ENCODE results near the gene SV2B. TPM values are rescaled to one million over a fixed set of nuclear protein-coding genes. Genes with fewer than 3 reads are reported as not detected.

SV2B gene
- total RNA-seq, 3 donors from 2014 or later: 0.41 to 4.2 (median 0.80) TPM

DNA sequence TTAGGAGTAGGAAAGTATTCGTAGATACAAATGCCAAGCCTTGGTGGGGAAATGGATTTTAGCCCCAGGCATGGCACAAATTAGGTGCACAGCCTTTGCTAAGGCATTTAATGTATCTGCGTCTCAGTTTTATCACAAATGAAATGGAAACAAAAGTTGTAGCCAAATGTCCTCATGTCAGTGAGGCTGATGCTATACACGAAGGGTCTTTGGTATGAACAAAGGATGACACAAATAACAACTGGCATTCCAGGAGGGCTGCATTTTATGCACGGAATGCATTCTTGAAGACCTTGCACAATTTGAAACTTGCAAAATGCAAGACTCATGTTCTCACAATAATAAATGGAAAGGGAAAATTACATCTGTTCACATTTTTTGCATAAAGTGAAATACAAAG is 181.9 kb downstream of the SV2B start:
- ATAC-seq (no peak), DNase-seq (no peak)
- H3K4me3 ChIP-seq: no peak overlapping the region
- TF ChIP-seq, protein P1, sequence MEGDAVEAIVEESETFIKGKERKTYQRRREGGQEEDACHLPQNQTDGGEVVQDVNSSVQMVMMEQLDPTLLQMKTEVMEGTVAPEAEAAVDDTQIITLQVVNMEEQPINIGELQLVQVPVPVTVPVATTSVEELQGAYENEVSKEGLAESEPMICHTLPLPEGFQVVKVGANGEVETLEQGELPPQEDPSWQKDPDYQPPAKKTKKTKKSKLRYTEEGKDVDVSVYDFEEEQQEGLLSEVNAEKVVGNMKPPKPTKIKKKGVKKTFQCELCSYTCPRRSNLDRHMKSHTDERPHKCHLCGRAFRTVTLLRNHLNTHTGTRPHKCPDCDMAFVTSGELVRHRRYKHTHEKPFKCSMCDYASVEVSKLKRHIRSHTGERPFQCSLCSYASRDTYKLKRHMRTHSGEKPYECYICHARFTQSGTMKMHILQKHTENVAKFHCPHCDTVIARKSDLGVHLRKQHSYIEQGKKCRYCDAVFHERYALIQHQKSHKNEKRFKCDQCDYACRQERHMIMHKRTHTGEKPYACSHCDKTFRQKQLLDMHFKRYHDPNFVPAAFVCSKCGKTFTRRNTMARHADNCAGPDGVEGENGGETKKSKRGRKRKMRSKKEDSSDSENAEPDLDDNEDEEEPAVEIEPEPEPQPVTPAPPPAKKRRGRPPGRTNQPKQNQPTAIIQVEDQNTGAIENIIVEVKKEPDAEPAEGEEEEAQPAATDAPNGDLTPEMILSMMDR (IDR thresholded peaks at IDR 0.05): no peak
- no peaks in the 10 kb centered on the region for H3K4me1 ChIP-seq (ENCODE audit: low read depth)
- H3K36me3 ChIP-seq (ENCODE audit: low read depth): no peaks in the 10 kb centered on the region
- H3K9me3 ChIP-seq: no peaks in the 10 kb centered on the region
- intact Hi-C loops (cut with DNase I, micrococcal nuclease): no loop called here

DNA sequence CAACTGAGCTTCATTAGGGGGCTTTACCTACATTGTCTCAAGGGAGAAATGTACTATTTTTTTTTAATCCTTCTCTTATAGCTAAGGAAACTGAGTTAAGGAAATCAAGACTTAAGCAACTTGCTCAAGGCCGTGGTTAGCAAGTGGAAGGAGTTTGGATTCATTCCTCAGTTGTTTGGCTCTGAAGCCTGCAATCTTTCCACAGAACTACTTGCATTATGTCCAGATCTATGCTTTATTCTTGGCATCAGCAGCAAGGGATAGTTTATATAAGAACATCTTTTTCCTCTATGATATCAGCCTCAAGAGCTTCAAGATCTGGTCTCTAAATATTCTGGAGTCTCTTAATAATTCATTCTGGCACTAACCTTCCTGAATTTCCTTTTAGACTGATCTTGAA is 182.4 kb downstream of the SV2B start:
- ATAC-seq (no peak), DNase-seq (no peak)
- H3K4me1 ChIP-seq (ENCODE audit: low read depth): no peaks in the 10 kb centered on the region
- intact Hi-C loops (cut with DNase I, micrococcal nuclease): no loop called here
- TF ChIP-seq, protein P1 (IDR thresholded peaks at IDR 0.05): no peak
- no peak overlapping the region for H3K4me3 ChIP-seq
- H3K9me3 ChIP-seq: no peaks in the 10 kb centered on the region
- no peaks in the 10 kb centered on the region for H3K36me3 ChIP-seq (ENCODE audit: low read depth)

DNA sequence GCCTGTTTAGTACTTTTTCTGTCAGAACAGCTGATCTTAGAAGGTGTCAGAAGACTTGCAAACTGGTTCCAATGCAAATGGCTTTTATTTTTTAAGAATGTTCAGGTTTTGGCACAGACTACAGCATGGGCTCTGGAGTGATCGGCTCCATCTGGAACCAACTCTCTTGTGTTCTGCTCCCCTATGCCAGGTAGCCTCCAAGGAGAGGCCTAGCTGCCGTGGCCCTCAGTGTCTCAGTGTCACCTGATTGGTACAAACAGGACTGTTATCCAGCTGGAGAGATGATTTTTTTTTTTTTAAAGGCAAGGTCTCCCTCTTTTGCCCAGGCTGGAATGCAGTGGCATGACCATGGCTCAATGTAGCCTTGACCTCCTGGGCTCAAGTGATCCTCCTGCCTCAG is 183.1 kb downstream of the SV2B start:
- ATAC-seq (no peak), DNase-seq (no peak)
- Histone ChIP-seq H3K36me3 (ENCODE audit: low read depth) (no peaks in the 10 kb centered on the region), H3K4me3 (no peak overlapping the region), H3K4me1 (ENCODE audit: low read depth) (no peaks in the 10 kb centered on the region), H3K9me3 (no peaks in the 10 kb centered on the region)
- intact Hi-C loops (cut with DNase I, micrococcal nuclease): no loop called here
- TF ChIP-seq, protein P1 (IDR thresholded peaks at IDR 0.05): no peak

DNA sequence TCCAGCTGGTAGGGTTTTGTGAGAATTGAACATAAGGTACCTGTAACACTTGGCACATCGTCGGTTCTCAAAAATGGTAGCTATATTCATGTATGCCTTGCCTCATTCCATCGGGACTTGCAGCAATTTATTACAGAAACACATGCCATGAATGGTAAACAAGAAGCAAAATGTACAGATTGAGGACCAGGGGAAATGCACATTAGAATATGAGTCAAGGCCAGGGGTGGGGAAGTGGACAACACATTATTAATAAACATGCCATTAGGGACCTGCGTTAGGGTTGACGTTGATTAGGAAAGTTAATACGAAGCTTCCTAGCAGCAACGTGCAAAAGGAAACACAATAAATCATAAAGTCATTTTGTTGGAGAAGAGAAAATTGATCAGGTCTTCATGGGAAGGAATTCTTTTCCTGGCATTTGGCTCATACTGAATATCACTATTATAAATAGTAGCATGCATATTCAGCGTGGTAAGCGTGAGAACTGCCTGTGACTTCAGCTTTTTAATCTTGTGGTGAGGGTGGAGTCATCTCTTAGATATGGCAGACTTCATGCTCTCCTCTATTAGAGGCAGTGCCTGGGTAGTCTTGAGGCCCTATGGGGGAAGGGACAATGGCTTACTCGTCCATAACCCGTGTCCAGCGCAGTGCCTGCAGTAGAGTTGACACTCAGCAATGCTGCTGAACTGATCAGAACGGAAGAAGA is 184.9 kb downstream of the SV2B start:
- Histone ChIP-seq H3K9me3 (no peaks in the 10 kb centered on the region), H3K4me3 (no peak overlapping the region), H3K36me3 (ENCODE audit: low read depth) (no peaks in the 10 kb centered on the region), H3K4me1 (ENCODE audit: low read depth) (no peaks in the 10 kb centered on the region)
- intact Hi-C loops (cut with DNase I, micrococcal nuclease): no loop called here
- ATAC-seq (no peak), DNase-seq (no peak)
- TF ChIP-seq, protein P1 (IDR thresholded peaks at IDR 0.05): no peak

DNA sequence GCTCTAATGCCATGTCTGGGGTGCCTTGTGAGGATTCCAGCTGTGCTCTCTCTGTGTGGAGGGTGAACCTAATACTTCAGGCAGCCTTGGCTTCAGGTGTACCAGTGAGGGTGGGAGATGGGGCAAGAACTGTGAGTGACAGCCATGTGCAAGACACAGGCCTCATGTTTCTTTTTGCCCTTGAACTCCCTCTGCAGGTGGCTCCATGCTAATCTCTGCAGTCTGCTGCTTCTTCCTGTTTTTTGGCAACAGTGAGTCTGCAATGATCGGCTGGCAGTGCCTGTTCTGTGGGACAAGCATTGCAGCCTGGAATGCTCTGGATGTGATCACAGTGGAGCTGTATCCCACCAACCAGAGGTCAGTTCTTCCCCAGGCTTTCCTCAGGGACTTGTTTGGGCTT is 189.3 kb downstream of the SV2B start:
- DNase-seq (no peak), ATAC-seq (no peak)
- Histone ChIP-seq H3K4me1 (ENCODE audit: low read depth) (no peaks in the 10 kb centered on the region), H3K9me3 (no peaks in the 10 kb centered on the region), H3K4me3 (no peak overlapping the region), H3K36me3 (ENCODE audit: low read depth) (no peaks in the 10 kb centered on the region)
- TF ChIP-seq, protein P1 (IDR thresholded peaks at IDR 0.05): no peak
- intact Hi-C loops (cut with DNase I, micrococcal nuclease): no loop called here

DNA sequence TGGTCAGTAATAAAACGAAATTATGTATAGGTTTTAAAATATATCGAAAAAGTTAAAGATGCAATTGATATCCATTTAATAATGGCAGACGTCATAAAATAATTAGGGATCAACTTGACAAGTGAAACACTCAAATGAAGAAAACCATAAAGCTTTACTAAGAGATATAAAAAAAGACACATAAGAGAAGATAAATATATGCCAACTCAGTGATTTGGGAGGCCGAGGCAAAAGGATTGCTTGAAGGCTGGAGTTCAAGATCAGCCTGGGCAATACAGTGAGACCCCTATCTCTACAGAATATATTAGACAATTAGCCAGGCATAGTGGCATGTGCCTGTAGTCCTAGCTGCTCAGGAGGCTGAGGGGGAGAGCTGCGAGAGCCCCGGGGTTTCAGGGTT is 190.5 kb downstream of the SV2B start:
- Histone ChIP-seq H3K36me3 (ENCODE audit: low read depth) (no peaks in the 10 kb centered on the region), H3K9me3 (no peaks in the 10 kb centered on the region), H3K4me1 (ENCODE audit: low read depth) (no peaks in the 10 kb centered on the region), H3K4me3 (no peak overlapping the region)
- intact Hi-C loops (cut with DNase I, micrococcal nuclease): no loop called here
- ATAC-seq (no peak), DNase-seq (no peak)
- TF ChIP-seq, protein P1 (IDR thresholded peaks at IDR 0.05): no peak

Measured in mucosa of descending colon (tissue), 3 donors.